Loucy (cell line): ENCODE results near the gene PIK3CD.

Source experiments
- H2AFZ ChIP-seq: fragments of 200-600 bp; sonication (generic); 2 replicates; pipeline ENCODE4 v1.6.0; 2016; ENCODE audit warnings: antibody characterized with exemption, mild to moderate bottlenecking, low read length, moderate library complexity
- H3F3A ChIP-seq: fragments of 200-600 bp; 2 replicates; pipeline ENCODE4 v1.6.0; 2016; ENCODE audit warnings: antibody characterized with exemption, low read depth, mild to moderate bottlenecking
- H3K27me3 ChIP-seq: fragments of 200-600 bp; sonication (generic); 2 replicates; pipeline ENCODE4 v1.6.1; 2014; ENCODE audit warnings: low read length, mild to moderate bottlenecking; ENCODE audit not compliant: insufficient read depth, poor library complexity, severe bottlenecking
- H3K36me3 ChIP-seq: fragments of 200-600 bp; sonication (generic); 2 replicates; pipeline ENCODE4 v1.6.1; 2016; ENCODE audit warnings: low read length; ENCODE audit not compliant: insufficient read depth
- H3K4me1 ChIP-seq: fragments of 200-600 bp; sonication (generic); 2 replicates; pipeline ENCODE4 v1.5.1; 2014; ENCODE audit warnings: low read length, mild to moderate bottlenecking; ENCODE audit not compliant: insufficient read depth, poor library complexity, severe bottlenecking
- H3K4me2 ChIP-seq: fragments of 200-600 bp; sonication (generic); 2 replicates; pipeline ENCODE4 v1.6.0; 2014; ENCODE audit warnings: antibody characterized with exemption, low read length, low read depth, mild to moderate bottlenecking; ENCODE audit not compliant: poor library complexity, severe bottlenecking
- H3K4me3 ChIP-seq: fragments of 200-600 bp; sonication (generic); 2 replicates; pipeline ENCODE4 v1.5.1; 2014; ENCODE audit warnings: low read length, mild to moderate bottlenecking, mixed read lengths; ENCODE audit not compliant: poor library complexity, severe bottlenecking
- H3K79me2 ChIP-seq: fragments of 200-600 bp; sonication (generic); 2 replicates; pipeline ENCODE4 v1.6.1; 2014; ENCODE audit warnings: low read length; ENCODE audit not compliant: insufficient read depth
- H3K9ac ChIP-seq: fragments of 200-600 bp; sonication (generic); 2 replicates; pipeline ENCODE4 v1.6.0; 2014; ENCODE audit warnings: mild to moderate bottlenecking, low read depth, low read length, moderate library complexity; ENCODE audit not compliant: poor library complexity, severe bottlenecking
- H3K9me2 ChIP-seq: fragments of 200-600 bp; sonication (generic); replicated peaks from 2 replicates; pipeline ENCODE4 v1.6.1; 2016; ENCODE audit warnings: low read depth, low read length, mixed read lengths
- H3K9me3 ChIP-seq: fragments of 200-600 bp; sonication (generic); 2 replicates; pipeline ENCODE4 v1.6.1; 2014; ENCODE audit warnings: mild to moderate bottlenecking, antibody characterized with exemption, low read length, low read depth; ENCODE audit not compliant: insufficient read depth
- H4K20me1 ChIP-seq: fragments of 200-600 bp; sonication (generic); 2 replicates; pipeline ENCODE4 v1.6.0; 2014; ENCODE audit warnings: antibody characterized with exemption, low read length, mild to moderate bottlenecking; ENCODE audit not compliant: insufficient read depth, poor library complexity, severe bottlenecking
- CTCF ChIP-seq: fragments of 200-600 bp; sonication (generic); conservative IDR thresholded peaks from 2 replicates; pipeline ENCODE4 v1.5.1; 2014; ENCODE audit warnings: mild to moderate bottlenecking, antibody characterized with exemption, low read length
- EZH2phosphoT487 ChIP-seq: fragments of 200-600 bp; IDR thresholded peaks from 2 replicates; pipeline ENCODE4 v1.6.1; 2018; ENCODE audit warnings: antibody characterized with exemption, mild to moderate bottlenecking, moderate library complexity, borderline replicate concordance

The PIK3CD gene

GRCh38 chr1:9718006-9718680 lies 66.6 kb downstream of the PIK3CD start:
- peak overlapping the region; percentile 95 for H3K4me2 ChIP-seq
- H3K36me3 ChIP-seq: no peaks in the 10 kb centered on the region
- no peaks in the 10 kb centered on the region for H3K9me3 ChIP-seq
- H3K9me2 ChIP-seq: no peaks in the 10 kb centered on the region
- no peaks in the 10 kb centered on the region for H3F3A ChIP-seq
- H3K79me2 ChIP-seq: peaks cover 14% of the 10 kb centered on the region; the same call in 1 of the 2 replicates
- H3K4me3 ChIP-seq: peak overlapping the region; percentile 78
- peak overlapping the region; percentile 75 for H2AFZ ChIP-seq
- TF ChIP-seq EZH2phosphoT487 (no peak), CTCF (no peak; the same call in 1 of the 2 replicates)
- no peaks in the 10 kb centered on the region for H3K27me3 ChIP-seq
- H3K4me1 ChIP-seq: peaks cover 14% of the 10 kb centered on the region
- peak overlapping the region; percentile 89 for H3K9ac ChIP-seq
- no peaks in the 10 kb centered on the region for H4K20me1 ChIP-seq

GRCh38 chr1:9719978-9720722 lies 68.6 kb downstream of the PIK3CD start:
- Histone ChIP-seq H3K9ac (no peak overlapping the region), H3K4me1 (peaks cover 14% of the 10 kb centered on the region), H3K27me3 (no peaks in the 10 kb centered on the region), H3K4me3 (no peak overlapping the region), H3K9me2 (no peaks in the 10 kb centered on the region), H2AFZ (no peak overlapping the region), H3K4me2 (no peak overlapping the region), H3K79me2 (peaks cover 14% of the 10 kb centered on the region; the same call in 1 of the 2 replicates), H3K9me3 (no peaks in the 10 kb centered on the region), H4K20me1 (no peaks in the 10 kb centered on the region), H3K36me3 (no peaks in the 10 kb centered on the region), H3F3A (no peaks in the 10 kb centered on the region)
- no peak for TF ChIP-seq EZH2phosphoT487
- TF ChIP-seq CTCF: no peak; the same call in 1 of the 2 replicates

GRCh38 chr1:9720785-9721605 lies 69.5 kb downstream of the PIK3CD start:
- H3K4me3 ChIP-seq: no peak overlapping the region
- H3K79me2 ChIP-seq: peaks cover 14% of the 10 kb centered on the region; the same call in 1 of the 2 replicates
- no peaks in the 10 kb centered on the region for H3K9me2 ChIP-seq
- H3F3A ChIP-seq: no peaks in the 10 kb centered on the region
- no peaks in the 10 kb centered on the region for H4K20me1 ChIP-seq
- TF ChIP-seq EZH2phosphoT487 (no peak), CTCF (no peak)
- no peak overlapping the region for H3K4me2 ChIP-seq
- H3K4me1 ChIP-seq: peaks cover 14% of the 10 kb centered on the region
- no peaks in the 10 kb centered on the region for H3K9me3 ChIP-seq
- no peak overlapping the region for H2AFZ ChIP-seq
- H3K9ac ChIP-seq: no peak overlapping the region
- H3K27me3 ChIP-seq: no peaks in the 10 kb centered on the region
- H3K36me3 ChIP-seq: no peaks in the 10 kb centered on the region
